ENCODE data around the gene AOPEP. TPM values are rescaled to one million over a fixed set of nuclear protein-coding genes. Genes with fewer than 3 reads are reported as not detected.

The AOPEP gene
- total and polyA plus RNA-seq, 11 donors, result 105 to 310 (median 185) TPM

GRCh38 chr9:94833802-94834201, 107.3 kb downstream of the AOPEP start:
- no peaks in the 10 kb centered on the region for H3K36me3 ChIP-seq
- WGBS, 4 donors, result 94 to 96% (median 95%) methylated on average over 4 of the region's 4 CpGs
- no peak for ATAC-seq

GRCh38 chr9:94837404-94837803, 110.9 kb downstream of the AOPEP start:
- TF ChIP-seq POLR2A (IDR thresholded peaks at IDR 0.05) (no peak), CTCF (IDR thresholded peaks at IDR 0.05) (no peak)
- H3K4me3 ChIP-seq, result no peak overlapping the region
- no peaks in the 10 kb centered on the region for H3K27me3 ChIP-seq
- H3K9me3 ChIP-seq, result peaks cover 0 to 43% (median 14%) of the 10 kb centered on the region in 12 donors
- DNase-seq (no peak), ATAC-seq (no peak)
- intact Hi-C loops (cut with DNase I), result no loop called here
- H3K4me1 ChIP-seq, result no peaks in the 10 kb centered on the region
- H3K36me3 ChIP-seq, result no peaks in the 10 kb centered on the region
- H3K27ac ChIP-seq, result no peak overlapping the region
- WGBS, 4 donors, result 78 to 88% (median 82%) methylated on average over 5 of the region's 5 CpGs

More at GRCh38 chr9:94833802-94834201, 107.3 kb downstream of the AOPEP start:
- H3K4me1 ChIP-seq, result peaks cover 0 to 2% (median 0%) of the 10 kb centered on the region in 12 donors
- intact Hi-C loops (cut with DNase I), result no loop called here
- H3K27me3 ChIP-seq, result no peaks in the 10 kb centered on the region
- H3K27ac ChIP-seq, result no peak overlapping the region
- TF ChIP-seq POLR2A (IDR thresholded peaks at IDR 0.05) (no peak), CTCF (IDR thresholded peaks at IDR 0.05) (no peak)
- H3K9me3 ChIP-seq, result peaks cover 0 to 22% (median 4%) of the 10 kb centered on the region in 12 donors
- H3K4me3 ChIP-seq, result no peak overlapping the region
- DNase-seq, result no peak

- peaks cover 0 to 43% (median 14%) of the 10 kb centered on the region in 12 donors for H3K9me3 ChIP-seq
- H3K4me3 ChIP-seq, result no peak overlapping the region
- intact Hi-C loops (cut with DNase I), result no loop called here
- WGBS, 4 donors, result 92 to 96% (median 95%) methylated on average over 1 of the region's 1 CpG
- ATAC-seq, result no peak
- TF ChIP-seq CTCF (IDR thresholded peaks at IDR 0.05) (no peak), POLR2A (IDR thresholded peaks at IDR 0.05) (no peak)
- H3K36me3 ChIP-seq, result no peaks in the 10 kb centered on the region
- H3K27ac ChIP-seq, result no peak overlapping the region
- no peak for DNase-seq
- peaks cover 0 to 7% (median 0%) of the 10 kb centered on the region in 12 donors for H3K4me1 ChIP-seq
- no peaks in the 10 kb centered on the region for H3K27me3 ChIP-seq
These were observed 112.9 kb downstream of the AOPEP start for GRCh38 chr9:94839398-94839797.

GRCh38 chr9:94840738-94841137, 114.2 kb downstream of the AOPEP start:
- H3K9me3 ChIP-seq, result peaks cover 0 to 43% (median 14%) of the 10 kb centered on the region in 12 donors
- ATAC-seq (no peak), DNase-seq (no peak)
- H3K4me1 ChIP-seq, result peaks cover 0 to 7% (median 0%) of the 10 kb centered on the region in 12 donors
- no peaks in the 10 kb centered on the region for H3K27me3 ChIP-seq
- no peaks in the 10 kb centered on the region for H3K36me3 ChIP-seq
- H3K4me3 ChIP-seq, result no peak overlapping the region
- TF ChIP-seq POLR2A (IDR thresholded peaks at IDR 0.05) (no peak), CTCF (IDR thresholded peaks at IDR 0.05) (no peak)
- intact Hi-C loops (cut with DNase I), result no loop called here
- no peak overlapping the region for H3K27ac ChIP-seq

Measured in heart left ventricle (tissue), 16 donors.